Gastroesophageal sphincter (tissue), 3 donors: Measurements from ENCODE around the gene PCDHGB5.

Source experiments
- CTCF ChIP-seq, 4 experiments: fragments of 200-600 bp in 2 of 4; fragments of 450-650 bp in 2 of 4; sonication (generic) in 1 of 4; IDR thresholded peaks; one replicate each; pipeline ENCODE4 v1.5.1; 2017 to 2019; ENCODE audit warnings: antibody characterized with exemption in 4 of 4, mild to moderate bottlenecking in 2 of 4, moderate library complexity in 2 of 4
- EP300 ChIP-seq: sonication (generic); formaldehyde crosslinking; IDR thresholded peaks from one replicate; pipeline ENCODE4 v1.6.1; 2017; ENCODE audit warnings: antibody characterized with exemption, mild to moderate bottlenecking
- POLR2A ChIP-seq, 2 donors: fragments of 450-650 bp; IDR thresholded peaks; one replicate each; pipeline ENCODE4 v1.6.1; 2017; ENCODE audit warnings: antibody characterized with exemption in 2 of 2, mild to moderate bottlenecking in 2 of 2, moderate library complexity in 1 of 2
- POLR2AphosphoS5 ChIP-seq: sonication (generic); formaldehyde crosslinking; IDR thresholded peaks from one replicate; pipeline ENCODE4 v1.6.1; 2017; ENCODE audit warnings: antibody characterized with exemption

GRCh38 chr5:141434006-141434405, 36.3 kb downstream of the PCDHGB5 start:
- no peak for TF ChIP-seq POLR2A (IDR thresholded peaks at IDR 0.05)
- TF ChIP-seq CTCF (IDR thresholded peaks at IDR 0.05), result no peak
- no peak for TF ChIP-seq POLR2AphosphoS5
- TF ChIP-seq EP300, result no peak
